A673 (cell line): ENCODE data around the gene SOX14. TPM values are rescaled to one million over a fixed set of nuclear protein-coding genes. Genes with fewer than 3 reads are reported as not detected.

Source experiments
- BruUV-seq: library from RNA; stranded (reverse); fragments of 400-500 nt; replicated peaks from 2 replicates; lab custom pipeline; 2021; lab: Mats Ljungman, UMichigan
- CTCF ChIA-PET: fragments of 300-600 bp; sonication (Branson Sonifier 250); formaldehyde crosslinking; loops from one replicate; lab custom pipeline; 2022; ENCODE audit warnings: antibody characterized with exemption; lab: Charles Lee
- POLR2A ChIA-PET: fragments of 300-600 bp; sonication (Branson Sonifier 250); formaldehyde crosslinking; loops from one replicate; lab custom pipeline; 2022; ENCODE audit warnings: antibody characterized with exemption; ENCODE audit not compliant: low non-redundant PET; lab: Charles Lee
- DNase-seq: peaks from one replicate; pipeline ENCODE4 v3.0.0-alpha.2; 2015; ENCODE audit warnings: low spot score
- H3K27ac ChIP-seq: fragments of 200-600 bp; sonication (generic); 2 replicates; pipeline ENCODE4 v1.5.1; 2016; ENCODE audit warnings: mixed run types, low read depth, mild to moderate bottlenecking, mixed read lengths, antibody characterized with exemption, low read length; ENCODE audit not compliant: poor library complexity, severe bottlenecking
- H3K27me3 ChIP-seq: fragments of 200-600 bp; sonication (generic); replicated peaks from 2 replicates; pipeline ENCODE4 v1.6.1; 2017; ENCODE audit warnings: mixed run types, low read depth, mild to moderate bottlenecking, mixed read lengths, antibody characterized with exemption, low read length; ENCODE audit not compliant: insufficient read depth, poor library complexity
- H3K36me3 ChIP-seq: fragments of 200-600 bp; sonication (generic); 2 replicates; pipeline ENCODE4 v1.6.1; 2016; ENCODE audit warnings: mixed run types, mild to moderate bottlenecking, mixed read lengths, antibody characterized with exemption, low read length; ENCODE audit not compliant: insufficient read depth, poor library complexity, severe bottlenecking
- H3K4me1 ChIP-seq: fragments of 200-600 bp; sonication (generic); 2 replicates; pipeline ENCODE4 v1.6.1; 2017; ENCODE audit warnings: mixed run types, mild to moderate bottlenecking, mixed read lengths, antibody characterized with exemption, low read length; ENCODE audit not compliant: insufficient read depth, poor library complexity, severe bottlenecking
- H3K4me3 ChIP-seq: fragments of 200-600 bp; sonication (generic); 2 replicates; pipeline ENCODE4 v1.5.1; 2016; ENCODE audit warnings: low read depth, mixed run types, mild to moderate bottlenecking, mixed read lengths, low read length; ENCODE audit not compliant: poor library complexity, severe bottlenecking
- H3K9me3 ChIP-seq: fragments of 200-600 bp; sonication (generic); 2 replicates; pipeline ENCODE4 v1.6.1; 2016; ENCODE audit warnings: mixed run types, low read depth, mild to moderate bottlenecking, mixed read lengths, antibody characterized with exemption, low read length; ENCODE audit not compliant: poor library complexity, severe bottlenecking
- CTCF ChIP-seq: fragments of 300-800, 200-600 bp; sonication (generic); conservative IDR thresholded peaks from 2 replicates; pipeline ENCODE4 v1.5.1; 2017; ENCODE audit warnings: low read depth, mild to moderate bottlenecking, antibody characterized with exemption, low read length, moderate library complexity, mixed read lengths
- EZH2 ChIP-seq: fragments of 200-600 bp; sonication (generic); IDR thresholded peaks from 2 replicates; pipeline ENCODE4 v1.6.1; 2017; ENCODE audit warnings: borderline replicate concordance, low read depth, mild to moderate bottlenecking, mixed read lengths, antibody characterized with exemption, low read length; ENCODE audit not compliant: poor library complexity, severe bottlenecking
- intact Hi-C: fragments of 100-400 bp; cut with micrococcal nuclease; formaldehyde crosslinking; loops from one replicate; pipeline ENCODE4 v1.10.0; 2022; ENCODE audit not compliant: unreplicated experiment
- total RNA-seq: library from RNA; stranded (reverse); gene quantifications from 2 replicates; pipeline ENCODE4 v1.2.3, GENCODE V29; 2021

SOX14 gene
- total RNA-seq, 1 experiment from 2014 or later, result not detected

GRCh38 chr3:137746808-137747207, 17.3 kb upstream of the SOX14 start:
- Histone ChIP-seq H3K36me3 (no peaks in the 10 kb centered on the region), H3K27me3 (peaks cover 22% of the 10 kb centered on the region), H3K4me3 (no peak overlapping the region), H3K9me3 (no peaks in the 10 kb centered on the region), H3K4me1 (no peaks in the 10 kb centered on the region), H3K27ac (no peak overlapping the region)
- no peak for TF ChIP-seq EZH2
- no peak for TF ChIP-seq CTCF
- intact Hi-C loops, result no loop called here
- CTCF ChIA-PET, result no interaction called here
- no TSS peak for BruUV-seq
- DNase-seq, result no peak
- POLR2A ChIA-PET, result no interaction called here

- intact Hi-C loops, result no loop called here
- no peak for TF ChIP-seq EZH2
- no peak for TF ChIP-seq CTCF
- DNase-seq, result no peak
- Histone ChIP-seq H3K9me3 (no peaks in the 10 kb centered on the region), H3K4me3 (no peak overlapping the region), H3K27ac (no peak overlapping the region), H3K36me3 (no peaks in the 10 kb centered on the region), H3K4me1 (no peaks in the 10 kb centered on the region), H3K27me3 (peaks cover 65% of the 10 kb centered on the region)
- POLR2A ChIA-PET, result no interaction called here
- BruUV-seq, result no TSS peak
- CTCF ChIA-PET, result no interaction called here
These were observed 4.6 kb upstream of the SOX14 start for GRCh38 chr3:137759505-137759904.

GRCh38 chr3:137760341-137761098, 3.6 kb upstream of the SOX14 start:
- Histone ChIP-seq H3K9me3 (no peaks in the 10 kb centered on the region), H3K36me3 (no peaks in the 10 kb centered on the region), H3K27ac (no peak overlapping the region), H3K4me1 (no peaks in the 10 kb centered on the region), H3K4me3 (no peak overlapping the region), H3K27me3 (peaks cover 75% of the 10 kb centered on the region)
- no peak for DNase-seq
- intact Hi-C loops, result loop anchor here (10.0 kb wide), 1 partner anchor 656 kb away; no protein-coding TSS in a partner anchor
- CTCF ChIA-PET, result no interaction called here
- no TSS peak for BruUV-seq
- POLR2A ChIA-PET, result no interaction called here
- TF ChIP-seq CTCF (no peak), EZH2 (peak; percentile 61)
